Iris pigment epithelial cell (primary cell): ENCODE data around the gene C19orf67.
A peak's percentile ranks its signal among the peaks of the same experiment; 100 is the strongest.

Experiments
- DNase-seq: peaks from one replicate; pipeline ENCODE4 v3.0.0-alpha.2; 2011; ENCODE audit warnings: low read depth

C19orf67 gene

DNA sequence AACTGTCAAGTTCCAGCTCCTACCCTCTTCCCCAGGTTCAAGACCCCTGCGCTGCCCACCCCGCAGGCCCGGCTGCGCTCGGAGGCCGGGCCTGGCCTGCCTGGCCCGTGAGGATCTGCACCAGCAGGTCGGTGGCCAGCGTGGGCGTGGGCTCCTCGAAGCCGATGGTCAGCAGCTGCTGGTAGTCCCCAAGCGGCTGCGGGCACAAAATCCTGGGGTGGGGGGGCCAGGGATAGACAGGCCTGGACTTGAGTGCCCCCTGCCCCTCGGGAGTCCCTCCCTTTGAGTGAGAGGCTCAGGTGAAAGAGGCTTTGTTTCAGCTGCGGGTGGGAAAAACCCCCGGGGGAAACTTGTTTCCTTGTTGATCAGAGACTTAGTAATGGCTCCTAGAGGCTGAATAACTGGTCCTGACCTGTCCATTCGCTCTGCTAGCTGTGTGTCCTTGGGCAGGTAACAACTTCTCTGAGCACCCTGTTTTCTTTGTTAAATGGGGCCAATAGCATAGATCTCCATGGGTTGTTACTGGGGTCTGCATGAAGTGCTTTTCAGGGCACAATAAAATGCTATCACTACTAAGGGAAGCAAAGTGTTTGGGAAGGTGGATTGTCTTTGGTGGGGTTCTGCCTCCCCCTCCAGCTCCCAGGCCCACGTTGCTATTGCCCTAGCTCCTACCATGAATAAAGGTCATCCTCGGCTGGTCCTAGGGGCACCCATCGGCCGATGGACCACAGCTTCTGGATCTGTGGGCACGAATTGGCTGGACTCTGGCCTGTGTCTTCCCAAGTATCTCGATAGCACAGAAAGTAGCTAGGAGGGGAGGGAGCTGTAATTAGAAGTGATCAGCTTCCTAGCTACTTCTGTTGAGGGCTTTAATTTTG is 3.5 kb downstream of the C19orf67 start:
- peak; percentile 38 for DNase-seq

DNA sequence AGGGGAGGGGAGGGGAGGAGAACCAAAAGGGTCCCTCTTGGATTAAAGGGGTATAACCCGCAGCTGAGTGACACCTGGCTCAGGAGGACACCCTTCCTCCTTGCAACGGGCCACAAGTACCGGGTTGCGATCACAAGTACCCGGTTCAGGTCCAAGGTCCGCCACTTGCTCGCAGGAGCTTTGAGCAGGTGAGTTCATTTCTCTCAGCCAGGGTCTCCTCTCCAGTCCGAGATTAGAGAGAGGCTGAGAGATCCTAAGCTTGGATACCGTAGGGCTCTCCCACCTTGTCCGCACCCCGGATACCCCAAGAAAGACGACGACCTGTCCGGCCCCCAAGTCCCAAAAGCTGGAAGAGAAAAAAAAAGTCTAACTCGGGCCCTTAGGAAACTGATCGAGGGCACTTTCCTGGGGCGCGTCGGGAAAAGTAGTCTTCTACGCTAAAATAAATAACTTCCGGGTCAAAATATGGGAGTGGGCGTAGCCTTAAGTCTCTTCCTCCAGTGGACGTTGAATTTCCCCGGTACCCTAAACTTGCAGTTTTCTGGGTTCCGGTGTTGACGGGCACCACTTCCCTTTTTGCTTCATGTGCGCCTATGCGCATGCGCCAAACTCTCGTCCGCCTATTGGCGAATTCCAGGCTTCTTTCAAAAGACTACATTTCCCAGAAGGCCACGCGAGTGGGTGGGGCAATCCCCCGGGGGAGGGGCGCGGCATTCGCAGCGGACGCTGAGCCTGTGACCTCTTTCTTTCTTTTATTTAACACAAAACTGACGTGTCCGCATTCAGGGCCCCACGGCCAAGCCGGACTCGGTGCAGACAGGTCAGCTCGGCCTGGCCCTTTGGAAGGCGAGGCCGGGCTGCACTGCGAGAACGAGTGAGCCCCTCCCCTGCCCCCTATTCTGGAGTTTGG is 4.4 kb downstream of the C19orf67 start:
- peak; percentile 99 for DNase-seq

- DNase-seq, result no peak
Measured at GRCh38 chr19:14078411-14078810, 7.2 kb downstream of the C19orf67 start.

DNA sequence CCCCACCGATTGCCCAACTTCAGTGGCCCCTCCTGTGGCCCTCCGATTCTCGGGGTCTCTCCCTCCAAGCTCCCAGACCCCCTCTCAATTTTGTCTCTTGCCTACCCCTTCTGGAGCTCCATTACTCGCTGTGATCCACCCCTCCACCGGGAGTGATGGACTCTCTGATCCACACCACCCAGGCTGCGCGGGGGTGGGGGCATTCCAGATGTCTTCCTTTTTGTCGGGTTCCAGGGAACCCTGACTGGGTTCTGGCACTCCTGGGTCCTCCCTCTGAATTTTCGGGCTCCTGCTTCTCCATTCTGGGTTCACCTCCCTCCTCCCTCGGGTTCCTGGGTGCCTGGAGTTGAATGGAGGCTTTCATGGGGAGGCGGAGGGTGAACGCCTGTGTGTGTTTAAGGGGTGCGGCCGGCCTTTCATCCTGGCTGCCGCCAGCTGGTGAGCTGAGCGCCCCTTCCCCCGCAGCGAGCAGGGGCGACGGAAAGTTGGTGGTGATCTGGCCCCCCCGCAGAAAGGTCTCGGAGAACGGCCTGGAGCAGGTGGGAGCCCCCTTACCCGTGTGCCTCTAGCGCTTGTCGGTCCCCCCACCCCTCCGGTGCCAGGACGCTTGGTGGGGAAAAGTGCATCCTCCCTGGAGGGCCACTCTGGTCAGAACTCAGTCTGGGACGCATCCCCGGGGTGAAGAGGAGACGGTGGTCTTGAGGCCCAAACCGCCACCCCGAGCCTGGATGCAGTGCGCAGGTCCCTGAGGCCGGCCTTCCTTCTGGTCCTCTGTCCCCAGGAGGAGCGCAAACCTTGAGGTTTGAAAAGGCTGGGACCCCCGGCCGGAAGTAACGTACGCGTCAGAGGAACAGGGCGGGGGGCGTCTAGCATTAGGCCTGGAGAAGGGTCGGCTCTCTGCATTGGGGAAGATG is 11.4 kb downstream of the C19orf67 start:
- DNase-seq, result peak; percentile 39

DNA sequence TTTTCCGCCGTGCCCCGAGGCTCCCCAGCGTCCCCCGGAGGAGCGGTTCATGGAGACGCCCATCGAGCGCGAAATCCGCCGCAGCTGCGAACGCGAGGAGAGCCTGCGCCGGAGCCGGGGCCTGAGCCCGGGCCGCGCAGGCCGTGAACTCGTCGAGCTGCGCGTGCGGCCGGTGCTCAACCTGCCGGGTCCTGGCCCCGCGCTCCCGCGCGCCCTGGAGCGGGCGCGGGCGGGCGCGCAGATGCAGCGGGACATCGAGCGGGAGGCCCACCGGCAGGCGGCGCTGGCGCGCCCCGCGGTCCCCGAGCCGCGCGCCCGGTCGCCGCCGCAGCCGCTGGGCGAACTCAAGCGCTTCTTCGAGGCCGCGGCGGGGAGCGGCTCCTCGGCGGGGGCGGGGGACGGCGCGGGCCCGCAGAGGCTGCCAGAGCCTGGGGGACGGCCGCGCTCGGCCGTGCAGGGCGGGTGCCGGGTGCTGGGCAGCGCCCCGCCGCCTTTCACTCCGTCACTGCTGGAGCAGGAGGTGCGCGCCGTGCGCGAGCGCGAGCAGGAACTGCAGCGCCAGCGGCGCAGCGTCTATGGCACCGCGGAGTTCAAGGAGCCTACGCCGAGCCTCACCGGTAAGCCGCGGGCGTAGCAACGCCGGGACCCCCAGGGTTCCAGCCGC is 12.2 kb downstream of the C19orf67 start:
- peak; percentile 89 for DNase-seq

DNA sequence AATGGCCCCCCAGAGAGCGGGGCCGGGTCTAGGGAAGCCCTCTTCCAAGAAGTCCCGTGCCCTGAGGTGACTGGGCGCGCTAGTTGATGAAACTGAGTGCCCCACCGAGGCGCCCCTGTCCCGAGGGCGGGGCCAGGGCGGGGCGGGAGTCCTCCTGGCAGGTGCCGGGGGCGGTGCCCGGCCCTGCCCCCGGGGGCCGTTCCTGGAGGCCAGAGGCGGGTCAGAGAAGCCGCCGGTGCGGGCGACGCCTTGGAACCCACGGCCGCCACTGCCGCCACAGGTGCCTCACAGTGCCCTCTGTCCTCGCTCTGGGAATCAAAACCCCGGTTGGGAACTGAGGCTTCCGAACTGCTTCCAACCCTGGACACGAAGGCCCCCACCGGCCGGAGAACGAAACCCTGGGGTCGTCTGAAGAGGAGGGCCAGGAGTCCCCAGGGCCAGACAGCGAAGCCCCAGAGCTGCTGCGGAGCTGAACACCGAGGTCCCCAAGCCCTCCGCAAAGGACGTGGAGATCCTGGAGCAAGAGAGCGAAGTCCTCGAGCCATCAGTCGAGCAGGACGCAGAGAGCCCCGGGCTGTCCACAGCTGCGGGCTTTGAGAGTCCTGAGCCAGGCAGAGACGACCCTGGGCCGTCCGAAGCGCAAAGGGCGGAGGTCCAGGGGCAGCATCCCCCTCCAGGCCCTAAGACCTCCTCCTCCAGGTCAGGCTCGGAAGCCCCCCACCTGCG is 12.9 kb downstream of the C19orf67 start, which contains the start of gene MISP3:
Gene MISP3 (plus strand): TSS at position 252 of the 726 bp plus-strand sequence. CDS start 524 bp downstream, outside the sequence.
- peak; percentile 45 for DNase-seq

GRCh38 chr19:14070268-14071050 is 15.1 kb downstream of the C19orf67 start:
- DNase-seq, result no peak

DNA sequence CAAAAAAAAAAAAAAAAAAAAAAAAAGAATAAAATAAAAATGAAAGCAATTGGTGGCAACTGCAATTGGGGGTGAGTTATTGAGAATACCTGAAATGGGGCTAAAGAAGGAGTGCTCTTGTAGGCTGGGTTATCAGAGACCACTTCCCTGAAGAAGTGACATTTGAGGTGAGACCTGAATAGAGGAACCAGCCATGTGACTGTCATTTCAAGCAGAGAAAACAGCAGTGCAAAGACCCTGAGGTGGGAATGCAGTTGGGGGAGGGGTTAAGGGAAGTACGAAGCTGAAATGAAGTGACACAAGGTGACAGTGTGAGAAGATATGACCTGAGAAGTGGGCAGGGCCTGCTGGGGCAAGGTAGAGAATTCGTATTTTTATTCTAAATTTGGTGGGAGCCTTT is 19.4 kb downstream of the C19orf67 start:
- no peak for DNase-seq

GRCh38 chr19:14063105-14063504 is 22.5 kb downstream of the C19orf67 start:
- DNase-seq, result no peak

DNA sequence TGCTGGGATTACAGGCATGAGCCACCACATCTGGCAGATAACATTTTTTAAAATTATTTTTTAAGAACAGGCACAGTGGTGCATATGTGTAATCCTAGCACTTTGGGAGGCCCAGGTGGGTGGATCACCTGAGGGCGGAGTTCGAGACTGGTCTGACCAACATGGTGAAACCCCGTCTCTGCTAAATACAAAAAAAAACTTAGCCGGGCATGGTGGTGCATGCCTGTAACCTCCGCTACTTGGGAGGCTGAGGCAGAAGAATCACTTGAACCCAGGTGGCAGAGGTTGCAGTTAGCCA is 23.1 kb downstream of the C19orf67 start:
- DNase-seq, result no peak

DNA sequence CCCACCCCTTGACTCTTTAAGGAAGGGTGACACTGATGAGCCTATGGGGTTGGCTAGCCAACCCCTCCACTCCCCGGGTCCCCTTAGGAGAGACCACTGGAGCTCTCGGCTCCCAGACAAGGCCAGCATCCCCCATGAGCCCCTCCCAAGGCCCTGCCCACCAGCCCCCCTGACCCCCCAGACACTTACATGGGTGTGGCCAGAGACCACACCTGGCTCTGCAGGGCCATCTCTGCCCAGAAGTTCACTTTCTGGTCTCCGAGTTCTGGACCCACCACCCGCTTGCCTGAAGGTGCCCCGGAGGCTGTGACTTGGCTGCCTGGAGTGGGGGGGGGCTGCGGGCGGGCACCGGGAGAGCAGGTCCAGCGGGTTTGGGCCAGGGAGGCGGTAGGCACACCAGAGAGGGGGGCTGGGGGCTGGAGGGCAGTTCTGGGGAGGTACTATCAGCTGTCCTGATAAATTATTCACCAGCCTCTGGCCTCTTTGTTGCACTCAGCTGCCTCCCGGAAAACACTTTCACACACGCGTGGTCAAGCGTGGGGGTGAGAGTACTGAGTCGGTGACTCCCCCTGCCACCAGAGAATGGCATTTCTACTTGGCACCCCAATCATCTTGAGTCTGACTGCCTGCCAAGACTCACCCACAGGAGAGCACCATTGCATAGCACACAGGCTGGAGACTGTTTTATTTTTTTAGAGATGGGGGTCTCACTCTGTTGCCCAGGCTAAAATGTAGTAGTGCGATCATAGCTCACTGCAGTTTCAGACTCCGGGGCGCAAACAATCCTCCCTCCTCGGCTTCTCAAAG is 23.6 kb downstream of the C19orf67 start, which contains the start of gene PALM3:
Gene PALM3 (minus strand): TSS at position 326 of the 807 bp plus-strand sequence. CDS start 96 bp downstream, at position 230.
- no peak for DNase-seq

DNA sequence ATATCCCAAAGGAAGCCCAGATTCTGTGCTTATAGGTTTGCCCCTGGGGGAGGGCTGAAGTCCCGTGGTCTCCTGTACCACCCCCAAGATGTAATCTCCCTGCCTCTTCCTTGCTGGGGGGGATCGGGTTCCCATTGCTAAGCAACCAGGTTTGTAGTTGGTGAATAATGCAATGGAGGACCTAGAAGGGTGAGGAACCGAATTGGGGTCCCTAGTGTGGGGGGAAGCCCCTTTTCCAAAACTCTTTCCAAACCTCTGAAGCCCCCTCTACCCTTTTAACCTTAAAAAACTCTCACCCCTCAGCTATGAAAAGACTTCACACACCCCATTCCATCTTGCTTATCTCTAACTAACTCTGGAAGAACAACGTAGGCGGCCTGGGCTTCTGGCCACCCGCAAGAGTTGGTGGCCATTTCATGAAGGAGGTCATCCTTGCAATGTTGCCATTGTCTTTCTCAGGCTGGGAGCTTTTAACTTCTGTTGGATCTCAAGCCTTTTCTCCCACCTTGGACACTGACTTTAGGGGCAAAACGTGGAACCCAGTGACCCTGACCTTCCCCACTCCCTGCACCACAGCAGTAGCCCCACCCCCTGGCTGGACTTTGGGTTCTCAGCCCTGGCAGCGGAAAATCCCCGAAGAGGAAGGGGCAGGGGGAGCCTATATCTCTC is 24.4 kb downstream of the C19orf67 start:
- DNase-seq, result no peak

DNA sequence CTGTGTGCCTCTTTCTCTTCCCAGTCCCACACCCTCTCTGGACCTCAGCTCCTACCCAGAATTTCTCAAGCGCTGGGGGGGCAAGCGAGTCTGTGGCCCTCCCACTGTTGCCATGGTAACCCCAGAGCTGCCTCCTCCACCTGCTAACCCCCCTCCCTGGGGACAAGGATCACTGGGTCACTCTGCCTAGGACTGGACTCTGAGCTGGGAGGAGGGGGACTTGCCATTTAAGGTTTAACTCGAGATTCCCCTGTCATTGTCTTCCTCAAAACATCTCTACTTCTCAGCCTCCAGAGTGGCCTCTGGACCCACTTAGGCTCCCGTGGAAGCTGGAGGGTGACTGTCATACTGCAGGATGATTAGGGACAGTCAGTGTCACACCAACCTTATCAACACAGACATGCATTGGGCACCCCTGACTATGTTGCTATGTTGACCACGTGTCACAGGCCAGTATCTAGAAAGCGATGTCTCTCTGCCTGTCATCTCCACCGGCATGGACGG is 25.9 kb downstream of the C19orf67 start:
- no peak for DNase-seq

GRCh38 chr19:14059093-14059480 is 26.5 kb downstream of the C19orf67 start:
- DNase-seq, result no peak

- no peak for DNase-seq
Measured at GRCh38 chr19:14058182-14059092, 27.1 kb downstream of the C19orf67 start.

DNA sequence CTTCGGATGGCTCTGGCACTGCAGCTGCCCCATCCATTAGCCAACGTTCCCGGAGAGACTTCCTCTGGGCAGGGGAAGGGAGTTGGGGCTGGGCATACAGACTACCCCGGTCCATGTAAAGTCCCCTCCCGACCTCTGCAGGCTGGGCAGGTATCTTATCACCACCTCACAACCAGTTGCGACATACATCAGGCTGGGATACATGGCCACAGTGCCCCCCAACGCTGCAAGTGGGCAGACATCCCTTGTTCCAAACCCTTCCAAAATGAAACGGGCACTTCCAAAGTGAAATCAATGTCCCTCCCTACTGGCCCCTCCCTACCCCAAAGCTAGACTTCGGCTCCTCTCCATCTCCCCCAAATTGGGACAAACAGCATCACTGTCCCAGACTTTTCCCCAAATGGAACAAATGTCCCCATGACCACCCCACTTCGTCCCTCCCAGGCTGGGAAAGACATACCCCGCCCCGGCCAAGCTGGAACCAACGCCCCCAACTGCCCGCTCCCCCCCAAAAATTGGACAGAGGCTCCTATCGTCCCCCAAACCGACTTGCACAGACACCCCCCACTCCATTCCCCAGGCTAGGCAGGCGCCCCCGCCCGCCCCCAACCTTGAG is 28.7 kb downstream of the C19orf67 start:
- DNase-seq, result no peak
